HG02763 (cell line): ENCODE results near the gene MUC7.
A peak's percentile ranks its signal among the peaks of the same experiment; 100 is the strongest.

Experiments
- ATAC-seq: cut with Tn5 transposase; IDR thresholded peaks from one replicate; pipeline ENCODE4 v1.9.1; 2021; ENCODE audit warnings: mild to moderate bottlenecking, moderate library complexity; ENCODE audit not compliant: unreplicated experiment

MUC7 gene

GRCh38 chr4:70531981-70532380, 60.0 kb downstream of the MUC7 start:
- peak; percentile 61 for ATAC-seq
